Measurements from ENCODE around the gene OGT.
"Not testable (repeated sequence)": the region's sequence is repeated elsewhere in the genome, so short reads cannot be mapped to it uniquely, and the experiment has no call there.

GRCh38 chrX:71611736-71612135 lies 78.8 kb downstream of the OGT start:
- TF ChIP-seq POLR2AphosphoS5 (IDR thresholded peaks at IDR 0.05; ENCODE audit: borderline replicate concordance, low read depth, low read length); EZH2 (IDR thresholded peaks at IDR 0.05): not testable (repeated sequence)

All from SK-N-MC (cell line).